Measurements from ENCODE around the gene TEX22.

TEX22 gene

GRCh38 chr14:105390849-105391500, 7.4 kb upstream of the TEX22 start:
- peaks cover 0 to 3% of the 10 kb centered on the region in 2 donors for H3K4me1 ChIP-seq (ENCODE audit: control insufficient read depth in 2 of 2, insufficient read depth in 2 of 2, low read length in 2 of 2)
- H3K36me3 ChIP-seq (ENCODE audit: control insufficient read depth in 2 of 2, insufficient read depth in 2 of 2, low read length in 2 of 2): peaks cover 2 to 5% of the 10 kb centered on the region in 2 donors
- H3K4me3 ChIP-seq (ENCODE audit: low read length in 2 of 2): no peak overlapping the region

GRCh38 chr14:105391541-105391940, 6.8 kb upstream of the TEX22 start:
- Histone ChIP-seq H3K27me3 (ENCODE audit: control insufficient read depth in 2 of 2, insufficient read depth in 2 of 2, low read length in 2 of 2) (no peaks in the 10 kb centered on the region), H3K9me3 (ENCODE audit: control insufficient read depth in 2 of 2, low read length in 2 of 2) (no peaks in the 10 kb centered on the region), H3K36me3 (ENCODE audit: control insufficient read depth in 2 of 2, insufficient read depth in 2 of 2, low read length in 2 of 2) (peaks cover 2 to 5% of the 10 kb centered on the region in 2 donors), H3K9ac (ENCODE audit: low read depth in 1 of 2, low read length in 2 of 2) (no peak overlapping the region), H3K4me3 (ENCODE audit: low read length in 2 of 2) (no peak overlapping the region), H3K27ac (ENCODE audit: low read depth in 2 of 2, low read length in 2 of 2) (no peak overlapping the region), H3K4me1 (ENCODE audit: control insufficient read depth in 2 of 2, insufficient read depth in 2 of 2, low read length in 2 of 2) (peaks cover 0 to 3% of the 10 kb centered on the region in 2 donors)

More at GRCh38 chr14:105390849-105391500, 7.4 kb upstream of the TEX22 start:
- Histone ChIP-seq H3K9me3 (ENCODE audit: control insufficient read depth in 2 of 2, low read length in 2 of 2) (no peaks in the 10 kb centered on the region), H3K27ac (ENCODE audit: low read depth in 2 of 2, low read length in 2 of 2) (no peak overlapping the region), H3K27me3 (ENCODE audit: control insufficient read depth in 2 of 2, insufficient read depth in 2 of 2, low read length in 2 of 2) (no peaks in the 10 kb centered on the region), H3K9ac (ENCODE audit: low read depth in 1 of 2, low read length in 2 of 2) (no peak overlapping the region)

- Histone ChIP-seq H3K9ac (ENCODE audit: low read depth in 1 of 2, low read length in 2 of 2) (no peak overlapping the region), H3K4me1 (ENCODE audit: control insufficient read depth in 2 of 2, insufficient read depth in 2 of 2, low read length in 2 of 2) (peaks cover 0 to 3% of the 10 kb centered on the region in 2 donors), H3K4me3 (ENCODE audit: low read length in 2 of 2) (no peak overlapping the region), H3K27me3 (ENCODE audit: control insufficient read depth in 2 of 2, insufficient read depth in 2 of 2, low read length in 2 of 2) (no peaks in the 10 kb centered on the region), H3K27ac (ENCODE audit: low read depth in 2 of 2, low read length in 2 of 2) (no peak overlapping the region), H3K9me3 (ENCODE audit: control insufficient read depth in 2 of 2, low read length in 2 of 2) (no peaks in the 10 kb centered on the region), H3K36me3 (ENCODE audit: control insufficient read depth in 2 of 2, insufficient read depth in 2 of 2, low read length in 2 of 2) (peaks cover 0 to 2% of the 10 kb centered on the region in 2 donors)
Measured at GRCh38 chr14:105392131-105393090, 5.9 kb upstream of the TEX22 start.

- Histone ChIP-seq H3K27ac (ENCODE audit: low read depth in 2 of 2, low read length in 2 of 2) (no peak overlapping the region), H3K9me3 (ENCODE audit: control insufficient read depth in 2 of 2, low read length in 2 of 2) (no peaks in the 10 kb centered on the region), H3K4me1 (ENCODE audit: control insufficient read depth in 2 of 2, insufficient read depth in 2 of 2, low read length in 2 of 2) (peaks cover 3 to 8% of the 10 kb centered on the region in 2 donors), H3K9ac (ENCODE audit: low read depth in 1 of 2, low read length in 2 of 2) (no peak overlapping the region), H3K4me3 (ENCODE audit: low read length in 2 of 2) (no peak overlapping the region), H3K36me3 (ENCODE audit: control insufficient read depth in 2 of 2, insufficient read depth in 2 of 2, low read length in 2 of 2) (no peaks in the 10 kb centered on the region), H3K27me3 (ENCODE audit: control insufficient read depth in 2 of 2, insufficient read depth in 2 of 2, low read length in 2 of 2) (no peaks in the 10 kb centered on the region)
Measured at GRCh38 chr14:105393151-105393550, 5.2 kb upstream of the TEX22 start.

- Histone ChIP-seq H3K4me1 (ENCODE audit: control insufficient read depth in 2 of 2, insufficient read depth in 2 of 2, low read length in 2 of 2) (peaks cover 9 to 17% of the 10 kb centered on the region in 2 donors), H3K27ac (ENCODE audit: low read depth in 2 of 2, low read length in 2 of 2) (no peak overlapping the region), H3K4me3 (ENCODE audit: low read length in 2 of 2) (no peak overlapping the region), H3K9ac (ENCODE audit: low read depth in 1 of 2, low read length in 2 of 2) (no peak overlapping the region), H3K9me3 (ENCODE audit: control insufficient read depth in 2 of 2, low read length in 2 of 2) (no peaks in the 10 kb centered on the region), H3K36me3 (ENCODE audit: control insufficient read depth in 2 of 2, insufficient read depth in 2 of 2, low read length in 2 of 2) (no peaks in the 10 kb centered on the region), H3K27me3 (ENCODE audit: control insufficient read depth in 2 of 2, insufficient read depth in 2 of 2, low read length in 2 of 2) (no peaks in the 10 kb centered on the region)
Measured at GRCh38 chr14:105394714-105395537, 3.4 kb upstream of the TEX22 start.

GRCh38 chr14:105395538-105395854, 2.8 kb upstream of the TEX22 start:
- Histone ChIP-seq H3K36me3 (ENCODE audit: control insufficient read depth in 2 of 2, insufficient read depth in 2 of 2, low read length in 2 of 2) (no peaks in the 10 kb centered on the region), H3K4me3 (ENCODE audit: low read length in 2 of 2) (no peak overlapping the region), H3K9me3 (ENCODE audit: control insufficient read depth in 2 of 2, low read length in 2 of 2) (no peaks in the 10 kb centered on the region), H3K9ac (ENCODE audit: low read depth in 1 of 2, low read length in 2 of 2) (no peak overlapping the region), H3K27me3 (ENCODE audit: control insufficient read depth in 2 of 2, insufficient read depth in 2 of 2, low read length in 2 of 2) (no peaks in the 10 kb centered on the region), H3K4me1 (ENCODE audit: control insufficient read depth in 2 of 2, insufficient read depth in 2 of 2, low read length in 2 of 2) (peaks cover 12 to 14% of the 10 kb centered on the region in 2 donors), H3K27ac (ENCODE audit: low read depth in 2 of 2, low read length in 2 of 2) (no peak overlapping the region)

- Histone ChIP-seq H3K27ac (ENCODE audit: low read depth in 2 of 2, low read length in 2 of 2) (peak overlapping the region in 1 of 2 donors; percentile 80), H3K27me3 (ENCODE audit: control insufficient read depth in 2 of 2, insufficient read depth in 2 of 2, low read length in 2 of 2) (no peaks in the 10 kb centered on the region), H3K4me1 (ENCODE audit: control insufficient read depth in 2 of 2, insufficient read depth in 2 of 2, low read length in 2 of 2) (peaks cover 12 to 14% of the 10 kb centered on the region in 2 donors), H3K4me3 (ENCODE audit: low read length in 2 of 2) (peak overlapping the region; percentile 79 to 81), H3K9ac (ENCODE audit: low read depth in 1 of 2, low read length in 2 of 2) (peak overlapping the region; percentile 68 to 81), H3K9me3 (ENCODE audit: control insufficient read depth in 2 of 2, low read length in 2 of 2) (no peaks in the 10 kb centered on the region), H3K36me3 (ENCODE audit: control insufficient read depth in 2 of 2, insufficient read depth in 2 of 2, low read length in 2 of 2) (peaks cover 0 to 3% of the 10 kb centered on the region in 2 donors)
Measured at GRCh38 chr14:105397350-105397931, 897 bp upstream of the TEX22 start.

GRCh38 chr14:105398726-105399465, 558 bp downstream of the TEX22 start:
- H3K4me3 ChIP-seq (ENCODE audit: low read length in 2 of 2): peak overlapping the region; percentile 79 to 81
- no peaks in the 10 kb centered on the region for H3K27me3 ChIP-seq (ENCODE audit: control insufficient read depth in 2 of 2, insufficient read depth in 2 of 2, low read length in 2 of 2)
- peaks cover 0 to 3% of the 10 kb centered on the region in 2 donors for H3K36me3 ChIP-seq (ENCODE audit: control insufficient read depth in 2 of 2, insufficient read depth in 2 of 2, low read length in 2 of 2)
- peak overlapping the region; percentile 81 for H3K9ac ChIP-seq (ENCODE audit: low read depth in 1 of 2, low read length in 2 of 2)
- no peaks in the 10 kb centered on the region for H3K9me3 ChIP-seq (ENCODE audit: control insufficient read depth in 2 of 2, low read length in 2 of 2)
- peaks cover 12 to 14% of the 10 kb centered on the region in 2 donors for H3K4me1 ChIP-seq (ENCODE audit: control insufficient read depth in 2 of 2, insufficient read depth in 2 of 2, low read length in 2 of 2)
- H3K27ac ChIP-seq (ENCODE audit: low read depth in 2 of 2, low read length in 2 of 2): peak overlapping the region; percentile 66 to 80

- Histone ChIP-seq H3K9me3 (ENCODE audit: control insufficient read depth in 2 of 2, low read length in 2 of 2) (no peaks in the 10 kb centered on the region), H3K27ac (ENCODE audit: low read depth in 2 of 2, low read length in 2 of 2) (no peak overlapping the region)
Measured at GRCh38 chr14:105399466-105399775, 1.1 kb downstream of the TEX22 start.

More at GRCh38 chr14:105399466-105399775, 1.1 kb downstream of the TEX22 start:
- Histone ChIP-seq H3K36me3 (ENCODE audit: control insufficient read depth in 2 of 2, insufficient read depth in 2 of 2, low read length in 2 of 2) (peaks cover 0 to 3% of the 10 kb centered on the region in 2 donors), H3K4me1 (ENCODE audit: control insufficient read depth in 2 of 2, insufficient read depth in 2 of 2, low read length in 2 of 2) (peaks cover 12 to 14% of the 10 kb centered on the region in 2 donors), H3K4me3 (ENCODE audit: low read length in 2 of 2) (peak overlapping the region; percentile 79 to 81), H3K9ac (ENCODE audit: low read depth in 1 of 2, low read length in 2 of 2) (no peak overlapping the region), H3K27me3 (ENCODE audit: control insufficient read depth in 2 of 2, insufficient read depth in 2 of 2, low read length in 2 of 2) (no peaks in the 10 kb centered on the region)
